Melanocyte of skin (primary cell): ENCODE data around the gene SIGLEC15. TPM values are rescaled to one million over a fixed set of nuclear protein-coding genes. Genes with fewer than 3 reads are reported as not detected.

Experiments used
- small RNA-seq, 2 donors: library from RNA; depleted of rRNA; stranded (forward); fragments of <200 nt; gene quantifications; one replicate each; pipeline ENCODE3, GENCODE V24; 2012
- total RNA-seq, 2 donors: library from RNA; depleted of rRNA; stranded (reverse); fragments of >200 nt; gene quantifications; 2 replicates each; pipeline ENCODE4 v1.2.3, GENCODE V29; 2012

SIGLEC15 gene, protein sequence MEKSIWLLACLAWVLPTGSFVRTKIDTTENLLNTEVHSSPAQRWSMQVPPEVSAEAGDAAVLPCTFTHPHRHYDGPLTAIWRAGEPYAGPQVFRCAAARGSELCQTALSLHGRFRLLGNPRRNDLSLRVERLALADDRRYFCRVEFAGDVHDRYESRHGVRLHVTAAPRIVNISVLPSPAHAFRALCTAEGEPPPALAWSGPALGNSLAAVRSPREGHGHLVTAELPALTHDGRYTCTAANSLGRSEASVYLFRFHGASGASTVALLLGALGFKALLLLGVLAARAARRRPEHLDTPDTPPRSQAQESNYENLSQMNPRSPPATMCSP
- total RNA-seq: under 1 TPM; under 0.01 TPM

DNA sequence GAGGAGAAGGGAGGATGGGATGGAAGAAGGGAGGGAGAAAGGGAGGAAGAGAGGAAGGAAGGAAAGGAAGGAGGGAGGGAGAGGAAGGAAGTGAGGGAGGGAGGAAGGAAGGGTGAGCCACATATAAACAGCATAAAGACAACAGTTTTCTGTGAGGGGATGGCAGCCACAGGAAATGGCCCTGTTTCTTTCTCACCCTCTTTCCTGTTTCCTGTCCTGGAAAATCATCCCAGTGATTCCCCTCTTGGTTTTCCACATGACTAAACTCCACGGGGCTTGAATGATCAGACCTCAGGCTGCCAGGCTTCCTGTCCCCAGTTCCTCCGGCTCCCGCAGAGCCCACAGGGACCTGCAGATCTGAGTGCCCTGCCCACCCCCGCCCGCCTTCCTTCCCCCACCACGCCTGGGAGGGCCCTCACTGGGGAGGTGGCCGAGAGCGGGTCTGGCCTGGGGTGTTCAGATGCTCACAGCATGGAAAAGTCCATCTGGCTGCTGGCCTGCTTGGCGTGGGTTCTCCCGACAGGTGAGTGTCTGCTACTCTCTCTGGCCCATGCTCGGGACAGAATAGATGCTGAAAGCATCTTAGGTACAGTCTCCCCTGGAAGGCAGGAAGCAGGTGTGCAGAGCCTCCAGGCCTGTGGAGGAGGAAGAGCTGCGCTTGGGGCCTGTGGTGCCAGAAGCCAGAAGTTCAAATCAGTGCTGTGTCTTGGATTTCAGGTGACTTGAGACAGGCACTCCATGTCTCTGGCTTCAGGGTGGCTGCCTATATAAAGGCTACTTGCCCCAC, at the start of gene SIGLEC15:
Gene SIGLEC15, plus strand, starts transcription at position 418 of the 787 bp plus-strand sequence. Its CDS starts 54 bp downstream, at position 472.

Small RNA genes lying within 50 kb of the gene (small RNA-seq; reads per million reads assigned to genes)
- 0 reads per million in 2 donors for gene AC087685.1

Other genes with a start within 250 kb of the SIGLEC15 start
- under 1 TPM in 1 of 2 donors, not detected in 1; under 0.01 TPM for gene SLC14A2, start 210.2 kb upstream of the SIGLEC15 start, total RNA-seq
- gene SLC14A1, start 101.5 kb upstream of the SIGLEC15 start, total RNA-seq: not detected
- gene EPG5, start 141.7 kb downstream of the SIGLEC15 start, total RNA-seq: 10 to 100 TPM; 44.6 to 52.3 TPM
- 1 to 10 TPM; 1.3 to 2.4 TPM for gene PSTPIP2, start 246.6 kb downstream of the SIGLEC15 start, total RNA-seq